Myometrial cell (primary cell): ENCODE data around the gene PIP4P1. TPM values are rescaled to one million over a fixed set of nuclear protein-coding genes. Genes with fewer than 3 reads are reported as not detected.

ENCODE experiments used
- total RNA-seq: library from RNA; depleted of rRNA; stranded (reverse); fragments of >200 nt; gene quantifications from 2 replicates; pipeline ENCODE4 v1.2.3, GENCODE V29; 2015

The PIP4P1 gene
- total RNA-seq = 12.6 and 15.3 TPM in 2 replicates

DNA sequence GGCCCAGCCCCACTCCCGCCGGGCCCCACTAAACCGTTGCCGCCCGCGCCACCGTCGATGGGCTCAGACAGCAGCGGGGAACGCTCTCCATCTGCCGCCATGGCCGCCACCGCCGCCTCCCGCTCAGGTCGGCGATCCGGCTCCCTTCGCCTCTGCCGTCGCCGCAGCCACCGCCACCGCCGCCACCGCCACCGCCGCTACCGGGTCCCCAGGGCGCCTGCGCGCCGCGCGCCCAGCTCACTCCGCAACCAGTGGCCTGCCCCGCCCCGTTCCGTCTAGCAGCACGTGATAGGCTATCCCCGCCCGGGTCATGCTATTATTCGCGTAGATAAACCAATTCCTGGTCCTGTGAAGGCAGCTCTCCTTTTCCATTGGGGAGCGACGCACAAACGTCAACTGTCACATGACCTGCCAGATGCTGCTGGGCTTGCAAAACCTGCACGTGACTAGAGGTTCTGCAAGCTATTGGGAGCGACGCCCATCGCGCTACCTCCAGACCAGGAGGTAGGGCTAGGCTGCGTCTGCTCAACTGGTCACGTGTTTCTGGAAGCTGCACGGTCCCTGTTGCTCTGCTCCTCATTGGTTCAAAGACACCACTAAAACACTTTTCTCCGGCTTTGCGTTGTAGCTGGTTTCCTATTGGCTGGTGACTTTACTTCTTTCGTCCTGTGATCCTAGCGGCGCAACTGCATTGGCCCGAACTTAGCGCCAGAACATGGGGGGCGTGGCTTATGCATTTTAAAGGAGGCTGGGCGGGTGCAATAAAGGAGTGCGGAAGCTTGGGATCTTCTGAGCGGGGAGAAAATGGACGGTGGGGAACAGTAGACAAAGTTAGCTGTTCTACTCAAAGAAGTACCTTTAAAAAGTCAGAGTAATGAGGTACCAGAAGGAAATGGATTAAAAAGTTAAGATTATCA lies at the start of gene PIP4P1:
TSS of gene PIP4P1 (minus strand) at position 210 of the 917 bp plus-strand sequence. CDS start at position 101, 109 bp downstream.

DNA sequence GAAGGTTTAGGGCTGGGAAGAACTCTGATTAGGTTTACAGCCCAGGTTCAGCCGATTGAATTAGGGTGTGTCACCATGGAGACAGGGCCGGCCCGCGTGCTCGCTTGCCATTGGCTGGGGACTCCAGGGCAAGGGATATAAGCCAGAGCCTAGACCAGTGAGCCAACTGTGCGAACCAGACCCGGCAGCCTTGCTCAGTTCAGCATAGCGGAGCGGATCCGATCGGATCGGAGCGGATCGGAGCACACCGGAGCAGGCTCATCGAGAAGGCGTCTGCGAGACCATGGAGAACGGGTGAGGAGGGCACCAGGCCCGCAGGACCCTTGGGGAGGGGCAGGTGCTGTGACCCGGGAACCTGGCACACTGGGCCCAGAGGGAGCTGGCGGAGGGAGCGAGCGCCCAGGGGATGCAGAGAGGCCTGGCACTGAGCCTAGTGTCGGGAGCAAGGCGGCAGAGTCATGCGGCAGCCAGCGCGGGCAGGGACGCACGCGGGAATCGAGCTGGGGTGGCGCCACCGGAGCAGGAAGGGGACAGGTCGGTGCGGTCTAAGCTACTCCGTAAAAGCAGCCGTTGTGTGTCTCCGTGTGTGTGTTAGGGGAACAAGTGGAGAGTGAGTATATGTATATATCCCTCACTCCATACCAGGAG lies 8.1 kb upstream of the PIP4P1 start, which contains the start of gene PNP:
TSS of gene PNP (plus strand) at position 165 of the 648 bp plus-strand sequence. CDS start at position 284, 119 bp downstream.

DNA sequence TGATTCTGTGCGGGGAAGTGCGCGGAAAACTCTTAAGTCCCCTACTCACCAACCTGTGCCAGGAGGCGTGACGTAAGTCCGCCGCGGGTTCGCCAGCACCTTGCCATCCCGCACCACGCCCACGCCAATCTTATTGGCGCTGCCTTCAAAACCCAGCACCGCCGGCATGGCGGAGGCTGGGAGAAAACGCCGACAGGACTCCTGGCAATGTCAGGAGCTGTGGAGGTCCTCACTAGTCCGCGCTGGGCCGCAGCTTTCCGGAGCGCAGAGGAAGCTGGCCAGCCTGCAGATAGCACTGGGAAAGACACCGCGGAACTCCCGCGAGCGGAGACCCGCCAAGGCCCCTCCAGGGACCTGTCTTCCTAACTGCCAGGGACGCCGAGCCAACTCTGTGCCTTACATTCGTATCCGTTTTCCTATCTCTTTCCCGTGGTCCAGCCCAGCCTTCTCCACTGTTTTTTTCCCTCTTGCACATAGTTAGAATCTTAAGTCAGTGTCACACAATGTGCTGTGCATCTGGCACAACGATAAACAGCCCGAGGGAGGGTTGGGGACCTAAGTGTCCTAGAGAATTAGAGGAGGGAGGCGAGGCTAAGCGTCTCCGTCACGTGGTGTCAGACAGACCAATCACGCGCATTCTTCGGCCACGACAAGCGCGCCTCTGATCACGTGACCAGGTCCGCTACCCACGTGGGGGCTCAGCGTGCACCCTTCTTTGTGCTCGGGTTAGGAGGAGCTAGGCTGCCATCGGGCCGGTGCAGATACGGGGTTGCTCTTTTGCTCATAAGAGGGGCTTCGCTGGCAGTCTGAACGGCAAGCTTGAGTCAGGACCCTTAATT lies 6.5 kb downstream of the PIP4P1 start, which contains the start of the genes APEX1 and OSGEP:
TSS of gene APEX1 (plus strand) at position 711 of the 839 bp plus-strand sequence. CDS start 420 bp downstream, outside the sequence.
TSS of gene OSGEP (minus strand) at position 297 of the 839 bp plus-strand sequence. CDS start at position 168, 129 bp downstream.

DNA sequence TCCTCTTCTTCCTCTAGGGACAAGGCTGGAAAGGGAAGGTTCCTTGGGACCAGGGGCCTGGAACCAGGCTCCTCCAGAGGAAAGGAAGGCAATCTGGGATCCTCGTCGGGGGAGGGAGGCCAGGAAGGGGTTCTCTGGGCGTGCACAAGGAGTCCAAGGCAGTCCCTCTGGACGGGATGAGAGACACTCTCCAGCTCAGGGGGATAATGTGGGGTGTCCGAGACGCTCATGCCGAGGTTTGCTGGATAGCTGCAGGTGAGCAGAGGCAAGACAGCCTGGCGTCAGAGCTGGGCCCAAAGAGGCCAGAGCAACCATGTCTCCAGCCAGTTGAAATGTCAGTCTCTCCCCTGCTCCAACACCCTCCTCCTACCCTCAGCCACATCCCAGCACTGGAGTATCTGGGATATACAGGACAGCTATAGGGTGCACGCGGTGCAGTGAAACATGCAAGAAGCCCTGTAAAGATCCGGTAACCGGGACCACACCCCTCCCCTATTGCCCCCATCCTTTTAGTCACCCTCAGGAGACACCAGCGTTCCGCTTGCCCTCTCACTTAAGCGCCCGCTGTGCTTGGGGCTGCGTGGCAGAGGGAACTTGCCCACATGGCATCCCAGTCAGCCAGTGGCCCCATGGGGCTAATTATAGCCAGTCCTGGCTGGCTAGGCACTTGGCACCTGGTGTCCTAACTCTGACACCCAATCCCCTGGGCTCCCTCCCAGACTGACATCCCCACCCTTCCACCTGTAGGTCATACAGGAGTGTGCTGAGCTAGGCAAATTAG lies 25.5 kb downstream of the PIP4P1 start, which contains the start of gene KLHL33:
TSS of gene KLHL33 (minus strand) at position 585 of the 781 bp plus-strand sequence. CDS start at position 230, 355 bp downstream.

DNA sequence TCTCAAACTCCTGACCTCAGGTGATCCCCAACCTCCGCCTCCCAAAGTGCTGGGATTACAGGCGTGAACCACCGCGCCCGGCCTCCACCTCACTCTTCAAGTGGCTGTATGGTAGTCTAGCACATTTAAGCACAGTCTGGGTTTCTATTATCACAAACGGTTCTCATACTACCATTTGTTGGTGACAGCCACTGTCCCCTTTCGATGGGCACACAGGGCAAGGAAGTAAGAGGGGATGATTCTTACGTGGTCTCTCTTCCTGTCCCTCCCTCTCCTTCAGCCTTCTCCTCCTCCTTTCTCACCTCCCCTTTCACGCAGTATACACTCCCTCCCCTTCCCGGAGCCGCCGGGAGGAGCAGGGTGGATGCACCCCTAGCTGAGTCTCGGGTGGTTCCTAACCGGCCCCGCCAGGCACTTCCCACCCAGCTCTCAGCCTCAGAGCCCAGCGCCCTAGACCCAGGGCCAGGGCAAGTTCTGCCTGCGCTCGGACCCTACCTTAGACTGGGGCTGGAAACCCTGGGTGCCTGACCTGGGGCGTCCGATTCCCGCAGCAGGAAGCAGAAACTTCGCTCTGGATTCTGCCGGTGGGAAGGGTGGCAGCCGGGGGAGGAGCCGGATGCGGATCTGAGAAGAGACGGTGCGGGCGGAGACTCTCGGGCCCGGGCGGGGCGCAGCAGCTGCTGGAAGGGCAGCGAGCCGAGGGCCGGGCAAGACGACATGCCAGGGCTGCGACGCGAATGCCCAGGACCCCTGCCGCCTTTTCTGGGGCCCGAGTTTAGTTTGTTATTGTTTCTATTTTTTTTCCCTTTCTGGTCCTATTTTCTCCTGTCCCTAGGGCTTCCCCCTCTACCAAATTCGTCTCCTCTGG lies 48.1 kb downstream of the PIP4P1 start, which contains the start of gene TEP1:
TSS of gene TEP1 (minus strand) at position 626 of the 868 bp plus-strand sequence. CDS start 5,062 bp downstream, outside the sequence.

Other genes with a start within 250 kb of the PIP4P1 start
- not detected in 2 replicates for gene OR11H6, start 237.7 kb downstream of the PIP4P1 start, total RNA-seq
- not detected in 2 replicates for gene OR11H7, start 232.5 kb downstream of the PIP4P1 start, total RNA-seq
- gene OR11H4, start 222.1 kb downstream of the PIP4P1 start, total RNA-seq = not detected in 2 replicates
- 10.8 and 13.8 TPM in 2 replicates for gene TTC5, start 155.5 kb downstream of the PIP4P1 start, total RNA-seq
- gene CCNB1IP1, start 128.2 kb downstream of the PIP4P1 start, total RNA-seq = 47.7 and 63.1 TPM in 2 replicates
- 13.5 and 17.9 TPM in 2 replicates for gene PARP2, start 117.8 kb downstream of the PIP4P1 start, total RNA-seq
- gene TEP1, start 47.9 kb downstream of the PIP4P1 start, total RNA-seq = 11.5 and 22.2 TPM in 2 replicates
- under 0.01 and 0.35 TPM in 2 replicates for gene KLHL33, start 25.3 kb downstream of the PIP4P1 start, total RNA-seq
- 15.6 and 38.3 TPM in 2 replicates for gene OSGEP, start 6.6 kb downstream of the PIP4P1 start, total RNA-seq
- 204 and 223 TPM in 2 replicates for gene APEX1, start 6.2 kb downstream of the PIP4P1 start, total RNA-seq
- gene PNP, start 8.0 kb upstream of the PIP4P1 start, total RNA-seq = 45.9 and 55.4 TPM in 2 replicates
- gene RNASE10, start 44.1 kb upstream of the PIP4P1 start, total RNA-seq = not detected in 2 replicates
- not detected in 2 replicates for gene RNASE9, start 99.6 kb upstream of the PIP4P1 start, total RNA-seq
- not detected in 2 replicates for gene RNASE11, start 126.6 kb upstream of the PIP4P1 start, total RNA-seq
- gene RNASE12, start 129.9 kb upstream of the PIP4P1 start, total RNA-seq = not detected in 2 replicates
- not detected in 2 replicates for gene OR6S1, start 180.3 kb upstream of the PIP4P1 start, total RNA-seq
- gene RNASE4, start 223.1 kb upstream of the PIP4P1 start, total RNA-seq = 14.7 and 15.8 TPM in 2 replicates
- gene ANG, start 227.3 kb upstream of the PIP4P1 start, total RNA-seq = 7.5 and 12.1 TPM in 2 replicates